Stomach (tissue), 4 donors: ENCODE data around the gene WDR20.

Source experiments
- CTCF ChIP-seq, 7 experiments: fragments of 450-650 bp in 4 of 7; fragments of 200-600 bp in 3 of 7; sonication (generic) in 3 of 7; IDR thresholded peaks; one replicate each; pipeline ENCODE4 v1.5.1; 2016 to 2019; ENCODE audit warnings: antibody characterized with exemption in 7 of 7, control low read depth in 2 of 7, mild to moderate bottlenecking in 1 of 7
- EP300 ChIP-seq: sonication (generic); formaldehyde crosslinking; IDR thresholded peaks from one replicate; pipeline ENCODE4 v1.6.1; 2017; ENCODE audit warnings: antibody characterized with exemption
- POLR2A ChIP-seq, 4 donors: fragments of 450-650 bp; IDR thresholded peaks; one replicate each; pipeline ENCODE4 v1.6.1; 2016; ENCODE audit warnings: antibody characterized with exemption in 4 of 4, control low read depth in 2 of 4, mild to moderate bottlenecking in 1 of 4, moderate library complexity in 1 of 4
- POLR2AphosphoS5 ChIP-seq, 3 donors: sonication (generic); formaldehyde crosslinking; IDR thresholded peaks; one replicate each; pipeline ENCODE4 v1.6.1; 2016; ENCODE audit warnings: antibody characterized with exemption in 3 of 3

- TF ChIP-seq CTCF (IDR thresholded peaks at IDR 0.05), result no peak
- TF ChIP-seq POLR2AphosphoS5 (IDR thresholded peaks at IDR 0.05), result no peak
- TF ChIP-seq EP300, result no peak
- no peak for TF ChIP-seq POLR2A (IDR thresholded peaks at IDR 0.05)
These were observed 1.2 kb upstream of the WDR20 start for GRCh38 chr14:102138535-102138934.
